HG02884 (cell line): ENCODE measurements around the gene GALNT1.

Source experiments
- ATAC-seq: cut with Tn5 transposase; IDR thresholded peaks from one replicate; pipeline ENCODE4 v1.9.1; 2021; ENCODE audit warnings: mild to moderate bottlenecking, moderate library complexity; ENCODE audit not compliant: unreplicated experiment

The GALNT1 gene

DNA sequence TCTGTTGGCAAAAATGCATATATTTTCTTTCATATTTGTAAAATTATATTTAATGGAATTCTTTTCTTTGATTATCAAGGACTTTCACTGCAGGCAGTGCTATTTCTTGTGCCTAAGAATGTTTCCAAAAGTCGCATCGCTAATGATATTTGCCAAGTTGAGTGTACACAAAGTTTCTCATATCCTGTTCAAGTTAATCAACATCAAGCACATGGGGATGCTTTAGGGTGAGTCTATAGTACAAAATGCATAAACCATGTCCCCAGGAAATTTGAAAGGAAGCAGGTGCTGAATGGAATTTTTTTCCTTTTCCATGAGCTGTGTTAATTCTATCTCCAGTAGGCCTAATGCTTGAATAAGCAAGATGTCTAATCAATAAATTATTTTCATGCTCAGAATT is 129.7 kb downstream of the GALNT1 start:
- no peak for ATAC-seq

DNA sequence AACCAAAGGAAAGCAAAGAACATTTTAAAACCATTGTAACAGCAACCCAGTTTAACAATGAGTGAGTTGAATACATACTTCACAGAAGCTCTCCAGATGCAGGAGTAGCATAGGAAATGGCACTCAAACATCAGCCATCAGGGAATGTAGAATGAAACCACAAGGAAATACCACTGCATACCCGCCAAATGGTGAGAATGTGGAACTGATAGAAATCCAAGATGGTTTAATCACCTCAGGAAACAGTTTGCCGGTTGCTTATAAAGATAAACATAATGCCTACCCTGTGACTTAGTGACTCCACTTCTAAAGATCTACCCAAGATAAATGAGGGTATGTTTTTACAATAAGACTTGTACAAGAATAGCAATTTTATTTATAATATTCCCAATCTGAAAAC is 132.0 kb downstream of the GALNT1 start:
- ATAC-seq, result no peak

DNA sequence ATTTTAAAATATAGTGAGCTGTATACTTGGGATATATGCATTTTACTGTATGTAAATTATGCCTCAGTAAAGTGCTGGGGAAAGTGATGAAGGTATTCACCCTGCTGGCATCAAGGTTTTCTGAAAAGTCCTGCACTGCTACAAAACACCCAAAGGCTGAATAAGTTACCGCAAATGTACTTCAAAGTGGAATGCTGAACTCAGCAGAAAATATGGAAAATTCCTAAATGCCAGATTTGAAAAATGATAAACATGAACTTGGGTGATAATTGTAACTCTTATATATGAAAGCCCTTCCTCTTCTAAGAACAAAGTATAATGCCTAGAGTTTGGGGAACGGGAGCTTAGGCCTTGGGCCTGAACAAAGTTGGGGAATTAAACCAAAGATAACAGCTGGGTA is 133.0 kb downstream of the GALNT1 start:
- ATAC-seq, result no peak

DNA sequence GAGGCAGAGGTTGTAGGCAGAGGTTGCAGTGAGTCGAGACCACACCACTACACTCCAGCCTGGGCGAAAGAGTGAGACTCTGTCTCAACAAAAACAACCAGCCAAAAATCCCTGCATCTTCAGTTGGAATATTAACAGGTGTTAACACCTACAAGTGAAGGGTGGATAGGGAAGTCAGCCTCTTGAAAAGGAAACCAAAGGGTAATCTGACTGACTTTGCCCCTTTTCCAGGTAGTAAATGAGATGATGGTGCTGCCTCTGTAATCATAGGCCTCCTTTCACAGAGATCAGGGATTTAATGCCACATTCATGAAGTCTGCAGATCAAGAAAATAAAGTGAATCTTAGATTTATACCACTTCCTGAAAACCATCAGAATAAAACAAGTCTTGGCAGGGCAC is 133.6 kb downstream of the GALNT1 start:
- ATAC-seq, result no peak

DNA sequence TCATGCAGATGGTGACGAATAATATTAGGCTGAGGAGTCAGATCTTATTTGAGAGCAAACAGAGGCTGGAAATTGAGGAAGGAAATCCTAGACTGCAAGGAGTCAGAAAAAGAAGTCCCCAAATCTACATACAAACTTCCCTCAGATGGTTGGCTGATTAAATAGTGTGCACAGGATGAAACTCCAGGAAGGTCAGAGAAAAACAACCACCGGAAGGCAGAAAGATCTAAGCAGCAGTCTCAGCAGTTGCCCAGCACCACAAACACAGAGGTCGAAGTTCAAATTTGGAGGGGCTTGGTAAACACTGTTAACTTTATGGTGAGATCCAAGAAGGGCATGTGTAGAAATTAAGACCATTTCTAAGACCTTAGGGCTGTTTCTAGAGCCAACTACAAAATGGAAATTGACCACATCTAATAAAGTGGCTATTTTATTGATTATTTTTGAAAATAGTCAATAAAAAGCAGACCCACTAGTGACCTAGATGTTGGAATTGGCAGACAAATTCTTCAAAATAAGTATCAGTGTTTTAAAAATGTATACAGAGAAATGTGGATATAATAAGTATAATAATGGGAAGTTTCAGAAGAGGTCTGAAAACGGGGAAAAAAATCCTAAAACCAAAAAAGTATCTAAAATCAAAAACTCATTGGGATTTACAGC is 134.8 kb downstream of the GALNT1 start:
- no peak for ATAC-seq

DNA sequence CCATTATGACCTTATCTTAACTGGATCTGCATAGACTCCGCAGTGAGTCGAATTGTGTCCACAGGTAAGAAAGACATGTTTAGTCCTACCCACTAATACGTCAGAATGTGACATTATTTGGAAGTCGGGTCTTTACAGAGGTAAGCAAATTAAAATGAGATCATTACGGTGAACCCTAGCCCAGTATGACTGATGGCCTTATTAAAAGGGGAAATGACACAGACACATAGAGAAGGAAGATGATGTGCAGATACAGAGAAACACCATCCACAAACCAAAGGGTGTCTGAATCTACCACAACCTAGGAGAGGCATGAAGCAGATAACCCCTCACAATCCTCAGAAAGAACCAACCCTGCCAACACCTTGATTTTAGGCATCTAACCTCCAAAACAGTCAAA is 135.6 kb downstream of the GALNT1 start:
- no peak for ATAC-seq

DNA sequence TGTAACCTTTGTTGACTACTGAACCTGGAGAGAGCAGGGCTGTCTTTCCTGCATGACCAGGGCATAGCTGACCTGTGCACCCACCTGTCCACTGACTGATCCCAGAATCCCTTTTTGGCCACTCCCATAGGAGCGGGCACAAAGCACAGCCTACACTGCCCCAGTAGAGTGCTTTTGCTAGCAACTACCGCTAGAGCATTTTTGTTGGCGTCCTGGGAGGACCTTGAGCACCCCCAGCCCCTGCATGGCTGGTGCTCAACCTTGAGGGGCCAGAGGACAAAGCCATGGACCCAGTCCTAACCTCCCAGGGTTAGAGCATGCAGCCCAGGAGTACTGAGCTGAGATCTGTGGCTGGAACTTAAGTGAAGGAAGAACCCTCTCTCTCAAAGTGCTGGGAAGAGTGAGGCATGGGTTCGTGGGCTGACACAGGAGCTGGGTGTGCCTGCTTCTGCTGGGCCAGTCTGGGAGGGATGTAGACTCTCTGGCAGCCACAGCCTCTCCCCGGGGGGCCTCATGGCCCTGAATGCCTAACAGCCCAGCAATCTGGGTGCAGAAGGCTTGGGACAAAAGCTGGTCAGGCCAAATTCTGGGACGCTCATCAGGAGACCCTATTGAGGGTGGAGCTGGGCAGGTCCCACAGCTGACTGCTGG is 140.0 kb downstream of the GALNT1 start:
- ATAC-seq, result no peak

DNA sequence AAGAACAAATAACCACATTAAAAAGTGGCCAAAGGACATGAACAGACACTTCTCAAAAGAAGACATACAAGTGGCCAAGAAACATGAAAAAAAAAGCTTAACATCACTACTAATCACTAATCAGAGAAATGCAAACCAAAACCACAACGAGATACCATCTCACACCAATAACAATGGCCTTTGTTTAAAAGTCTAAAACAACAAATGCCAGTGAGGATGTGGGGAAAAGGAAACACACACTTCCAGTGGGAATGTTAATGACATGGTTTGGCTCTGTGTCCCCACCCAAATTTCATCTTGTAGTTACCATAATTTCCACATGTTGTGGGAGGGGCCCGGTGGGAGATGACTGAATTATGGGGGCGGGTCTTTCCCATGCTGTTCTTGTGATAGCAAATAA is 147.1 kb downstream of the GALNT1 start:
- ATAC-seq, result no peak

DNA sequence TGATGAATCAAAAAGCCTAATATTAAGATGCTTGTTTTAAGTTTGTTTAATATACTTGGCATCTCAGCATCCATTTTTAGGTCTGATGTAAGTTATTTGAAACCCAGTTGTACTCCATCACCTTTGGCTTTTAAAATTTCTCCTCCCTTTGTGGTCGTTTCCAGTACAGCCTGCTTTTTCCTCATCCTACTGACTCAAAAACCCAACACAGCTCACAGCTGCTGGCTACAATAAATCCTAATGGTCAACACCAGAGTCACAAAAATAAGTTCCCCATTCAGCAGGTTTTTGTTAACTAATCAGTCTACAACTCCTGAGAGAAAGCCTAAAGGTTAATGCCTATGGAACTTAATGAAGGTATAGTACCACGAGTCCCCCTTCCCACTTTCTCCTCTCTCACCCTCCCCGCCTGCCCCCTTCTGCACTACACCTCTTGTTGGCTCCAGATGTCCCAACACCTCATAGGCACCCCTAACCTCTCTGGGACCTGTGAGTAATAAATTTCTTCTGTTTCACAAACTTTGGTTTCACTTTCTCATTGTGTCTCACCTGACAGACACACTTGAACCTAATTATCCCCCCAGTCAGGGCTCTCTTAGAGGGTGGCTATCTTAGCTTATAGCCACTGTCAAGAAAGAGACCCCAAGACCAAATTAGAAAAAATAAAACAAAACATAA is 148.6 kb downstream of the GALNT1 start:
- ATAC-seq, result no peak

DNA sequence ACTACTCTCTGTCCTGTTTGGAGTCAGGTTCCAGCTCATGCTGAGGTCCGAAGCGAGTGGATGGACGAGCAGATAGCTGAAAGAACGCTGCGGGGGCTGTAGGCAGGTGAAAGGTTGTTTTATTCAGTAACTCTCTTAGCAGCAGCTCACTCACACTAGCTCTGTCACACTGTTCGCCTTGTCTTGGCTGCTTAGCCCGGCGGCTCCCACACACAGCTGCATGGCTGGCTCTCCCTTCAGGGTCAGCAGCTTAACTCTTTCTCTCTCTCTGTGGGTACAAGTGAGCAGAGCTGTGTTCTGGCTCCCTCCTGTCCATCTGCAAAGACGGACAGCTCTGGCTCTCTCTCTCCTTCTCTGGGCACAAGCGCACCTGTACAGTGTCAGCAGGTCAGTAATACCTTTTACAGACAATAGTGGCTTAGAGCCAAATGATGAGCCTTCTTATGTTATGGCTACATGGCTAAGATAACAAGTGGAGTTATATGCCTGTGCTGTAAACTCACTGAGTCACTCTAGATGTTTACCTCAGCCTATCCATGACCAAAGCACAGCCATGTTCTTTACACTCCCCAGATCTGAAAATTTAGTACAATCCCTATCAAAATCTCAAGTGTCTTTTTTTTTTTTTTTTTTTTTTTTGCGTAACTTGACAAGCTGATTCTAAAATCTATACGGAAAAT is 149.3 kb downstream of the GALNT1 start:
- no peak for ATAC-seq

DNA sequence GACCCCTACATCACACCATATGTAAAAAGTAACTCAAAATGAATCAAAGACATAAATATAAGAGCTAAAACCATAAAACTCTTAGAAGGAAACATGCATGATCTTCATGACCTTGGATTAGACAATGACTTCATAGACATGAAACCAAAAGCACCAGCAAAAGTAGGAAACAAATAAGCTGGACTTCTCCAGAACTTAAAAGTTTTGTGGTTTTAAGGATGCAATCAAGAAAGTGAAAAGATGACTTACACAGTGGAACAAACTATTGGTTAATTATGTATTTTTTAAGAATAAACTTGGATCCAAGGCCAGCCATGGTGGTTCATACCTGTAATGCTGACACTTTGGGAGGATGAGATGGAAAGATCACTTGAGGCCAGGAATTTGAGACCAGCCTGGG is 150.2 kb downstream of the GALNT1 start:
- ATAC-seq, result no peak

DNA sequence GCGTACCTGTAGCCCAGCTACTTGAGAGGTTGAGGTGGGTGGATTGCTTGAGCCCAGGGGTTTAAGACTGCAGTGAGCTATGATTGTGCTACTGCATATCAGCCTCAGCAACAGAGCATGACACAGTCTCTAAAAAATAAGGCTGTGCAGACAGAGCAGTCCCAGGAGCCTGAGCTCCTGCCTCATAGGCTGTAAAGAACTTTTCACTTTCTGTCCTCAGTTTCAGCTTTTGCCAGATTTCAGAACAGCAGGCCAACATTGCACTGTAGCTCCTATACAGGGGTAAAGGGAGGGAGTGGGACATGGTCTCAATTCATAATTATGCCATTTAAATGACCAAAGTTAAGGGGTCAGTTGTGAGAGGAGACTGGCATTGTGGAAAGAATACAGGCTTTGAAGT is 150.6 kb downstream of the GALNT1 start:
- ATAC-seq, result no peak

DNA sequence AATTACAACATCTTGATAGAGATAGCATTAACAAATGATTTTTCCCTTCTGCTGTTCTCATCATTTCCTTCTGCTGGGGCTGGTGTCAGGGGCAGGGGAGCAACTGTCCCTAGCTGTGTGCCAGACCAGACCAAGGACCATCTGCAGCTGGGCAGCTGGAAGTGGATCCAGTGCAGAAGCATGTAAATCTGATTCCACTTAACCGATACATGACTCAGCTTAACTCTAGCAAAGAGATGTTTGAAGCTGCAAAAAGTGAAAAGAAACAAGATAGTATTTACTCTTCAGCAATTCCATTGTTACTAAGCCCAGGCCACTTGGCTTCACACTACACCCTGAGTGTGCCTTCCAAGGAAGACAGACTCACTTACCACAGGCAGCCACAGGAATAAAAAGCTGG is 151.1 kb downstream of the GALNT1 start:
- no peak for ATAC-seq

DNA sequence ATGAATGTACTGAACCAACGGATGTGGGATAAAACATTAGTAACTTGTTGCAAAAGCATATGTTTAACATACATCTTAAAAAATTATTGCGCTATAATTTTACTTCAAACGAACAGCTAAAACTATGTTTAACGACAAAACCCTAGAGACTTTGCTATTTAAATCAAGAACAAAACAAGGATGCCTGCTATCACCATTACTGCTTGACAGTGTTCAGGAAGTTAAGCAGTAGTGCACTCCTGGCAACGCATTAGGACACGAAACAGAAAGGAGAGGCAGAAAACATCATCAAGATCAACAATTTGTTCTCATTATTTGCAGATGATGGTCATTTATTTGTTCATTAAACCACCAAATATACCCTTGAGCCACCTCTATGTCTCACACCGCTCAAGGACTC is 151.9 kb downstream of the GALNT1 start:
- ATAC-seq, result no peak

DNA sequence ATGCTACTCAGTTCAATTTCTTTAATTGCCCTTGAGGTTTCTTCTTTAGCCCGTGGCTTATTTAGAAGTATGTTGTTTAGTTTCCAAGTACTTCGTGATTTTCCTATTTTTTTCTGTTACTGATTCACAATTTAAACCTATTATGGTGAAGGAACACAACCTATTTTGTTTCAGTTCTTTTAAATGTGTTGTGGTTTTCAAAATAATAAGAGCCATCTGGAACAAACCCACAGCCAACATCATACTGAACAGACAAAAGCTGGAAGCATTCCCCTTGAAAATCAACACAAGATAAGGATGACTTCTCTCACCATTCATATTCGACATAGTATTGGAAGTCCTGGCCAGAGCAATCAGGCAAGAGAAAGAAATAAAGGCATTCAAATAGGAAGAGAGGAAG is 155.2 kb downstream of the GALNT1 start:
- ATAC-seq, result no peak

DNA sequence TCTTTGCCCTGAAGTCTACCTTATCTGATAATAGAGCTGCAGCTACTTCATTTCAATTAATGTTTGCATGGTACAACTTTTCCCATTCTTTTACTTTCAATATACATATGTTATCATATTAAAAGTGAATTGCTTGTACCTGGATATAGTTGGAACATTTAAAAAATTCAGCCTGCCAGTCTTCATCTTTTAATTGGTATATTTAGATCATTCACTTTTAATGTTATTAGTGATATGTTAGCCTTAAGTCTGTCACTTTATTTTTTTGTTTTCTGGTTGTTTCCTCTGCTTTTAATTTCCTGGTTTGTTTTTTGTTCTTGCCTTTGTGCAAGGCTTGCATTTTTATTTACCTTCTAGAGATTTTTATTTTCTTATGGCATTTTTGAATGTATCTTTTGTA is 158.2 kb downstream of the GALNT1 start:
- ATAC-seq, result no peak

DNA sequence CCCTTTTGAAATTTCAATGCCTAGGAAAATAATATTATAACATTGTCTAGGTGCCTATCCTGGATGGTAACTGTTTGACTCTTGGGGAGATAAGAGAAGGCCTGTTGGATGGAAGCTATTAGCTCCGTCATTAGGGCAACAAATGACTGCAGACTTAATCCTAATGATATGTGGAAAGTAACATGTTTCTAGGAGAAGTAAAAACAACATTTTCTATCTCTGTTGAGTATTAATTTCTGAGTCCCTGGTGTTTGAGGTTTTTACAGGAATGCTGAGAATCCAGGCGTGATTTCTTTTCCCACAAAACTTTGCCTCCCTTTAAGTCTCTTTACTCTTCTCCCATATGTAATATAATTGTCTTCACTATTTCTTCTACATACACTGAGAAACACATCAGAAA is 159.1 kb downstream of the GALNT1 start:
- ATAC-seq, result no peak

DNA sequence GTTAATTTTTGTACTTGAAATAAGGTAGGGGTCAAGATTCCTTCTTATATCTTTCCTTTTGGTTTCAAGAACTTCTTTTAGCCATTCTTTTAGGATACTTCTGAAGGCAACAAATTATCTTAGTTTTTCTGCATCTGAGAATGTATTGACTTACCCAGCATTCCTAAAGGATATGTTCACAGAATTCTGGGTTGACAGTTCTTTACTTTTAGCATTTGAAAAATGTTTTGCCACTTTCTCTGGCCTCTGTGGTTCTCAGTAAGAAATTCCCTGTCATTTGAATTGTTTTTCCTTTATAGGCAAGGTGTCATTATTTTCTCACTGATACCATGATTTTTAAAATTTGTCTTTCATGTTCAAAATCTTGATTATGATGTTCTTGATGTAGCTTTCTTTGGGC is 162.4 kb downstream of the GALNT1 start:
- no peak for ATAC-seq

DNA sequence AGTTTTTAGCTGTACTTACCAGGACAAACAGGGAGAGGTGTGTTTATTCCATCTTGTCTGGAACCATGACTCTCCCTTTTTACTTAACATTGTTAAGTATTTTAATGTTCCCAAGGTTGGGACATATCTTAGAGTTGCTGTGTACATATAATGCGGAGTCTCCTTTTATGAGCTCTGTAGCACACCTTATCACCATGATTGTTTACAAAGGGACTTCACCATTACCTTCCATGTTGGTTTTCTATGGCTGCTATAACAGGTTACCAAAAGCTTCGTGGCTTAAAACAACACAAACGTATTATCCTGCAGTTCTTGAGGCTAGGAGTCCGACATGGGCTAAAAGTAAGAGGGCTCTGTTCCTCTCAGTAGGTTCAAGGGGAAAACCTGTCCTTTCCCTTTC is 164.3 kb downstream of the GALNT1 start:
- ATAC-seq, result no peak

DNA sequence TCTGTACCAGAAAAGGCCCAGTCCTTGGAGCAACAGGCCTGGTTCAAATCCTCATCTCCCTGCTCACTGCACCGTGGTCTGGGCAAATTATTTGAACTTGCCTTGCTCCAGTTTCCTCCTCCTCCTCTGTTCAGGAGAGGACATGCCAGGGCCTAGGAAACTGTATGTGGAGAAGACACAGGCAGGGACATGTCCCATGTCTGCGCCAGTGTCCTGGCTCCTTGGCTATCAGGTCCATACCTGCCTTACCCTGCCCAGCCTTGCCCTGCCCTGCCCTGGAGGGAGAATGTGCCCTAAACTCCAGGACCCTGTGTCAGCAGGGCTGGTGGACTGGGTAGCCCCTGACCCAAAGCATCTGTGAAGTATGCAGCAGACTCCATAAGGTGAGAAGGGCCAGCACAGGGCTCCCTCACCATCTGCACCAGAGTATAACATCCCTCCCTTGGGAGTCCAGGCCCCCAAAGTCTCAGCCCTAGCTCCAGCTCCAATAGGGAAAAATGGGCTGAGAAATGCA is 165.3 kb downstream of the GALNT1 start:
- no peak for ATAC-seq

DNA sequence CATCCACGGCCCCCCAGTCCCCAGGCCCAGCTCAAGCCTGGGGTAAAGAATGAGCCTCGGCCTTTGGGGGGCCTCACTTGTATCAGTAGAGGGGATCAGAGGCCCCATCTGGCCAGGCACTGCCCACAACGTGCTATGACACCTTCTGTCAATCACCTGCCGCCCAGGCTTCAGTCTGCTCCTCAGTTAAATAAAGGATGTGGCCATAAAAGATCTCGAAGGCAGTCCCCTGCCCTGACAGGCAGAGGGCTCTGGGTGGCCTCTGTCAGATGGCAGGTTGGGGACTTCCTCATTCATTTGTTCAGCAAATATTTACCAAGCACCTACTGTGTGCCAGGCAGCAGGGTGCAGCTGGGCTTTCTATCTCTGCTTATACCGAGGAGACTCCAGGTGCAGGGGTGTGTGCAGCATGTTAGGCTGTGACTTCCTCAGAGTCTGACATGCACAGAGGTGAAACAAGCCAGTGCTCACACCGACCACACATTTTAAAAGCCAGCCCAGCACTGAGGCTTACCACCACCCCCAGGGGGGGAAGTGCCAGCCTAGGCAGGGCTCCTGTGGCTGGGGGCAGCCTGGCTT is 166.4 kb downstream of the GALNT1 start:
- ATAC-seq, result no peak
